ENCODE results near the gene TRNP1. TPM values are rescaled to one million over a fixed set of nuclear protein-coding genes. Genes with fewer than 3 reads are reported as not detected.
"Not testable (repeated sequence)": the region's sequence is repeated elsewhere in the genome, so short reads cannot be mapped to it uniquely, and the experiment has no call there.

TRNP1 gene
- polyA plus RNA-seq, 1 donor, result 0.96 TPM

DNA sequence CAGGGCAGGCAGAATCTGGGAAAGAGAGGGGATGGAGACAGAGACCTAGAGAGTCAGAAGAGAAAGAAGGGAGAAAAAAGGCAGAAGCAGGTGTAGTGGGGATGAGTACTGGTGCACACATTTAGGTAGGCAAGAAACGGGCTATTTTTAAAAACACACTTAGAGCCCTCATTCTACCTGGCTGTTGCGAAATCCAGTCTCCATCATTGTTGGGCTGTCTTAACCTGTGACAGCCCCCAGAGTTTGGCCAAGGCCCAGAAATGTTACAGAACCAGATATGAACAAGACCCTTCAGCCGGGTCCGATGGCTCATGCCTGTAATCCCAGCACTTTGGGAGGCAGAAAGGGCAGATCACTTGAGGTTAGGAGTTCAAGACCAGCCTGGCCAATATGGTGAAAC lies 20.7 kb upstream of the TRNP1 start:
- no peak for DNase-seq (ENCODE audit: low read depth)

DNA sequence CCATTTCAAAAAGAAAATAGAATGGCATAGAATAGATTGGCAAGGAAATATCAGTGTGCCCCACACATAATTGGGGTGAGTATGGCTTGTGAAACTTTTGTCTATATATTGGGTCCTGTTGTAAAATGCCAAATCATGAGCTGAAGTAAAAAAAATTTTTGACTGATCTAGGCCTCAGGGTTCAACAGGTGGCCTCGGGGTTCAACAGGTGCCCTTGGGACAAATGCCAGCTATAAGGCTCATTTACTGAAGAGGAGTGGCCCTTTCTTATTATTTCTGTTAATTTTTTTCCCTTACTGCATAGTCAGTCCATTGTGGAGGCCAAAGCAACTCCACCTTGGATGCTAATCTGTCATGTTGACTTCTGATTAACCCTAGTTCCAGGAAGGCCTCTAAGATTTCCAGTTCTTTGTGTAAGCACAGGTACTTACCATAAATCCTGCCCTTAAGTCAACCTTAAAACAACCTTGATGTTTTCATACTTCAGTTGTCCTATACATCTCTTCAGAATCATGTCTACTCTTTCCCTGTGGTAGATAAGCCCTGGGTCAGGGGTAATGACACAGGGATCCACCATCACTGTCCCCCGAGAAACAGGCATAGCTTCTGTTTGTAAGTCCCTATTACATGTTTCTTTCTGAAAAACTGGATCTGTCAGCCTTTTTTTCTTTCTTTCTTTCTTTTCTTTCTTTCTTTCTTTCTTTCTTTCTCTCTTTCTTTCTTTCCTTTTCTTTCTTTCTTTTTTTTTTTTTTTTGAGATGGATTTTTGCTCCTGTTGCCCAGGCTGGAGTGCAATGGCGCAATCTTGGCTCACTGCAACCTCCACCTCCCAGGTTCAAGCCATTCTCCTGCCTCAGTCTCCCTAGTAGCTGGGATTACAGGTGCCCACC lies 16.6 kb upstream of the TRNP1 start:
- DNase-seq (ENCODE audit: low read depth), result no peak

- no peak for DNase-seq (ENCODE audit: low read depth)
Observed at GRCh38 chr1:26978901-26979300, 14.6 kb upstream of the TRNP1 start.

GRCh38 chr1:26981146-26981846 lies 12.2 kb upstream of the TRNP1 start:
- no peak for DNase-seq (ENCODE audit: low read depth)

- DNase-seq (ENCODE audit: low read depth), result no peak
Observed at GRCh38 chr1:26983863-26984262, 9.6 kb upstream of the TRNP1 start.

DNA sequence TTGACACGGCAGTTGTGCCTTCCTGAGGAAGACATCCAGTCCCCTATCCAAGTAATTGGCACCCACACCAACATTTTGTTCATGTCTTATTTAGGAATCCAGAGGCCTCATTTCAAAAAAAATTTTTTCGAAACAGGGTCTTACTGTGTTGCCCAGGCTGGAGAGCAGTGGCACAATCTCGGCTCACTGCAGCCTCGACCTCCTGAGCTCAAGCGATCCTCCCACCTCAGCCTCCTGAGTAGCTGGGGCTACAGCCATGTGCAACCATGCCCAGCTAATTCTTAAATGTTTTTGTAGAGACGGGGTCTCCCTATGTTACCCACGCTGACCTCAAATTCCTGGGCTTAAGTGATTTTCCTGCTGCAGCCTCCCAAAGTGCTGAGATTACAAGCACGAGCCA lies 9.2 kb upstream of the TRNP1 start:
- no peak for DNase-seq (ENCODE audit: low read depth)

DNA sequence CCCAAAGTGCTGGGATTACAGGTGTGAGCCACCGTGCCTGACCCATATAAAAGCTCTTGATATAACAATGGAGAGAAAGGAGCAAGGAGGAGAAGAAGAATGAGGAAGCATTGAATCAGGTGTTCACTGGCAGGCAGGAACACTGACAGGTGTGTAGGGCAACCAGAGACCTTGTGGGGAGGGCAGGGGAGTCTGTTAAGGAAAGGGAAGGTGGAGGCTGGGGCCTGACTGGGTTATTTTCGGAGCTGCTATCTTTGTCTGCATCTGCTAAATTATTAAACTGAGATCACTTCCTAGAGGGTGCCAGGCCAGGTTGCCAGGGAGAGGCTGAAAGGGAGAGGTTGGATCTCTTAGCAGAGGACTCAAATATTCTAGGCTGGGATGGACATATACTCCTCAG lies 6.8 kb upstream of the TRNP1 start:
- DNase-seq (ENCODE audit: low read depth), result no peak

GRCh38 chr1:26989403-26990109 lies 3.9 kb upstream of the TRNP1 start:
- not testable (repeated sequence) for DNase-seq (ENCODE audit: low read depth)

DNA sequence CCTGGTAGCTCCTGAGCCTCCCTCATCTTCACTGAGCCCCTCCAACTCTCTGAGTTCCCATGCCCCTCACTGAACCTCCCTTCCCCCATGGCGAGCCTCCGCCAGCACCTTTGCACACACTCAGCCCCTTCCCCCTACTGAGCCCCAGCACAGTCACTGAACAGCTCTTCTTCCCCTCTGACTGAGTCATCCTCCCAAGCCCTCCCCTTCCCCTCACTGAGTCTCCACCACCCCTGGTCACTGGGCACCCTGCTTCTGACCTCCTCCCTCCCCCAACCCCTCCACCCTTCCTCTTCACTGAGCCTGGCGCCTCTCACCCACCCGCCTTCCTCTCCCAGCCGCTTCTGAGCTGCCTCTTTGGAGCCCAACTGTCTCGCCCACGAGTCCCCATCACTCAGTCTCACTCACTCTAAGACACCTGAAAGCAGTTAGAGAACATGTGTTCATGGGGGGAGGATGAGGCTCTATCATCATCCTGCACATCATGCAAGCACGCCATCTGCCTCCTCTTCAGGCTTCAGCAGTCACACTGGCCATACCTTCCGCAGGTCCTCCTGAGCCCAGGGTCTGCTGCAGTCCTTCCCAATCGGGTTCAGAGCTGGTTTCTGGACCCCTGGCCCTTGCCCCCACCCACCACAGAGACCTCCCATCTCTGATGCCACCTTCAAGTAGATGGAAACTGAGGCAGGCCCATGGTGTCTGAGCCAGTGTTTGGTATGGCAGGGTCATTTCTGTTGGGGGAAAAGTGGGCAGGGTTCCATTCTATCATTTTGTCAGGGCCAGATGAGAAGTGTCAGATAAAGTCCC lies 2.0 kb upstream of the TRNP1 start:
- DNase-seq (ENCODE audit: low read depth), result no peak

DNA sequence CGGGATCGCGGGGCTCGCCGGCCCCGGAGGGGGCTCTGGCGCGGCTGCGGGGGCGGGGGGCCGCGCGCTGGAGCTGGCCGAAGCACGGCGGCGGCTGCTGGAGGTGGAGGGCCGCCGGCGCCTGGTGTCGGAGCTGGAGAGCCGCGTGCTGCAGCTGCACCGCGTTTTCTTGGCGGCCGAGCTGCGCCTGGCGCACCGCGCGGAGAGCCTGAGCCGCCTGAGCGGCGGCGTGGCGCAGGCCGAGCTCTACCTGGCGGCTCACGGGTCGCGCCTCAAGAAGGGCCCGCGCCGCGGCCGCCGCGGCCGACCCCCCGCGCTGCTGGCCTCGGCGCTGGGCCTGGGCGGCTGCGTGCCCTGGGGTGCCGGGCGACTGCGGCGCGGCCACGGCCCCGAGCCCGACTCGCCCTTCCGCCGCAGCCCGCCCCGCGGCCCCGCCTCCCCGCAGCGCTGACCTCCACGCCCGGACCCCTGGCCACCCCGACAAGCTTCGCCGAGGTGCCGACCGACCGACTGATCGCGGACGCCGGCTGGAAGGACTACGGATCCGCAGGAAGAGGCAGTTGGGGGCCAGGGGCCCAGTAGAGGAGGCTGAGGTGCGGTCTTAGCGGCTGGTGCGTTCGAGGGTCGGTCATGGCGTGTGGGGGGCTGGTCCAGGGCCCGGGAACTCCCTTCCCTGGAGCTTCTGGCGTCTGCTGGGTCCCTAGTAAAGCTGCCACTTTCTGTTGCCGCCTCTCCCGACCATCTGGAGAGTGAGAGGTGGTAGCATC lies 711 bp downstream of the TRNP1 start:
- DNase-seq (ENCODE audit: low read depth), result no peak

DNA sequence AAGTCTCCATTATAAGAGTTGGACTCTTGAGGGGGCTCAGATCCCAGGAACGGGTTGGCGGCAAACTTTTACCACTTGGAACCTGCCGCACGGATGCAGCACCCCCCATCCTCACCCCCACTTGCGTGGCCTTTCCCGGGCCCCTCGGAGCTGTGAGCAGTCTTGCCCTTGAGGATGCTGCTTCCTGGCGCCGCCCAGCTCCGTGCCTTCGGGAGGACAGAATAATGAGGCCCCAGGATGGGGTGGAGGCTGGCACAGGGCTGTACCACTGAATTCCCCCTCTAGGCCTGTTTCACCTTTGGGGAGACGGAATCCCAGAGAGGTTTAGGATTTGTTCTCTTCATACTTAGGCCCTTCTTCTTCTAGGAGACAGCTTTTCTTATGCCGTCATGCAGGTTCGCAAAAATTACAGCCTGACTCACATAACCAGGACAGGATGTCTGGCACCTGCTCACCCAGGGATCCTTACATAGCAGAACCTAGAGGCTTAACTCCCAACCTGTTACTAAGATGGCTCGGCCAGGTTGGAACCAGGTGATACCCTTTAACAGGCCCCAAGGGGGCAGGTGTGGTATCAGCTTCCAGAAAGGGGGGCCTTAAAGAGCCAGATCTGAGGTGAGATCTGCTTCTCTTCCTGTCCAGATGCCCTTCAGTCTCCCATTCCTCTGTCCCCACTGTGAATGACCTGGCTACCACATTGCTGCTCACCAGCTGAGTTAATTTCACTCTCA lies 1.5 kb downstream of the TRNP1 start:
- no peak for DNase-seq (ENCODE audit: low read depth)

DNA sequence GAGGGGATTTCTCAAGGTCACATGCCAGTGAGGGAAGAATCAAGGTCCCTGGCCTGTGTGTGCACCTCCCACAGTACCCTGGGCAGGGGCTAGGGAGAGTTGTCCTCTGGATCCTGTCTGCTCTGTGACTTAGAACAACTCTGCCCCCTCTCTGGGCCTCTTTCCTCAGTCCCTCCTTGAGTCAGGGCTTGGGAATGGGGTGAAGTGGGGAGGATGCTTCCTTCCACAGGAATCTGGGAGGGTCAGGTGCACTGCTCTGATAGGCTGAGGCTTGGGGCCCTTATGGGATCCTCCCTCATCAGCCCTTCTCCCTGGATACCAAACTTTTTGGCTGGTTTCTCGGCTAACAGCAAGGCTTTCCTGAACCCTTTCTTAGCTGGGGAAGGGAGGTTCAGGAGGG lies 2.5 kb downstream of the TRNP1 start:
- no peak for DNase-seq (ENCODE audit: low read depth)

DNA sequence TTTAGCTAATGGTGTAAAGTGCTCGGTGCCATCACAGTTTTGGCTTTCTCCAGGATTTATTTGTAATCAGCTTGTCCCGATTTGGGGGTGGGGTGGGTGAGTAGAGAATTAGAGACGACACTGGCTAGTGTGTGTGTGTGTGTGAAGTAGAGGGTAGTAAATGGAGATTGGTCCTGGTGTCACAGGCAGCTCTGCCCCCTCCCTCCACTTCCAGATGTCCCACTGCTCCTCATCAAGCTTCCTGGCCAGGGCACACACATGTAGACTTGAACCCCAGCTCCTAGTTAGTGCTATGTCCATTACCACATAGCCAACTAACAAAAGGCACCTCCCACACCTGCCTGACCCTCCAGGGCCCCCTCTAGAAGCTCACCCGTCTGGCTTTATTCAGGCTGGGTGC lies 3.2 kb downstream of the TRNP1 start:
- no peak for DNase-seq (ENCODE audit: low read depth)

- no peak for DNase-seq (ENCODE audit: low read depth)
Observed at GRCh38 chr1:26998429-26999300, 5.2 kb downstream of the TRNP1 start.

DNA sequence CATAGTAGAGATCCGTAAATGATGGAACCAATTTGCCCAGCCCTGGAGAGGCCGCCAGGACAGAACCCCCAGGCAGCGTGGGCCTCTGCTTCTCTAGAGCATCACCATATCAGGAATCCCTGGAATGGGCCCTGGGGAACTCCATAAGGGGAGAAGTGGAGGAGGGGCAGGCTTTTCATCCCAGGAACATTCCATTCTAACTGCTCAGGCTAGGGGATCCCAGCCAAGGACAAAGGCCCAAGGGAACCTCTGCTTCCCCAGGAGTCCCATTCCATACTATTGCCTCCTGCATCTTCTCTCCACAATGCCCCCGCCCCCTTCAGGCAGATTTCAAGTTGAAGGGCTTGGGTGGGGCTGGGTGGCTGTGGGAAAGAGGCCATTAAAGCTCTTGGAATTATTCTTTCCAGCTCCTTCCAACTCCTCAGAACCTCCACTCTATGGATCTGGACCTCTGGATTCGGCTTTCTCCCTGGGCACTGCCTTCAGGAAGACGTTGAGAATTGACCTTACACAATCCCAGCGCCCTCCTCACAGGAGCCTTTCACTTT lies 6.0 kb downstream of the TRNP1 start:
- no peak for DNase-seq (ENCODE audit: low read depth)

DNA sequence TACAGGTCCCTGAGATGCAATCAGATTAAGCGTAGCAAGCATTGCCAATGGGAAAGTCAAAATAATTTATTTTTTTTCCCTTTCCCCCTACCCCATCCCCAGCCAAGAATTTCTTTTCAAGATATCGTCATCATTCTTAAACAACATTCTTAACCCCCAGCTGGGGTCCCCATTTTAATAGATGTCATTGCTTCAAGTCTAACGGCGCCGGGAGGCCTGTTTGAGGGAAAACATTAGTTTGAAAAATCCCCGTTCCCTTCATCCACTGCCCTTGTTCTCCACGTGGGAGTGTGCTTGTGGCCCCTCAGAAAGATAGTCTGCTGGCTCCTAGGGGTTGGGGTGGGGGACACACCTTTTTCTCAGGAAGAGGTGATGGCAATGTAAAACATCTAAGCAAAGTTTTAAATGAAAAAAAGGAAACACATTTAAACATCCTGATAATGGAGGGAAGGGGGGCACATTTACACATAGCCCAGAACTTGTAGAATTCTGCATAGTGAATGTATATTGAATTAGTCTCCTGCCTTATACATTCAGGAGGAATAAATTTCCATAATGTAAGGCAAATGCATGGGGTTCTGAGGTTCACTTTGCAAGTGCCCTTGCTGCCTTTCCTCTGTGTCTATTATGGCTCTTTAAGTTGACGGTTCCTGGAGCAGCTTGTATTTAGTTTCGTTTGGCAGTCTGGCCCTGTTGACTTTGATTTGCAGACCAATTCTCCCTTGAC lies 6.8 kb downstream of the TRNP1 start:
- DNase-seq (ENCODE audit: low read depth), result no peak

- no peak for DNase-seq (ENCODE audit: low read depth)
Observed at GRCh38 chr1:27000817-27001460, 7.4 kb downstream of the TRNP1 start.
